Endothelial cell of umbilical vein (primary cell): ENCODE results near the gene DUOX2. TPM values are rescaled to one million over a fixed set of nuclear protein-coding genes. Genes with fewer than 3 reads are reported as not detected.

ENCODE experiments used
- BruUV-seq: library from RNA; stranded (reverse); fragments of 400-500 nt; replicated peaks from 2 replicates; lab custom pipeline; 2021; lab: Mats Ljungman, UMichigan
- CTCF ChIA-PET: fragments of 300-600, 350-600 bp; sonication (Branson Sonifier 250); formaldehyde crosslinking; loops from one replicate; lab custom pipeline; 2021; ENCODE audit warnings: antibody characterized with exemption, inconsistent platforms; lab: Charles Lee
- POLR2A ChIA-PET: fragments of 300-600, 350-600 bp; sonication (Branson Sonifier 250); formaldehyde crosslinking; loops from one replicate; lab custom pipeline; 2021; ENCODE audit warnings: antibody characterized with exemption, inconsistent platforms; lab: Charles Lee
- DNase-seq: peaks from one replicate; pipeline ENCODE4 v3.0.0-alpha.2; 2011; ENCODE audit warnings: low read depth, low spot score
- FAIRE-seq: peaks from 2 replicates; lab custom pipeline; 2011; peaks lifted over from hg19 to GRCh38; lab: Jason Lieb, UNC
- H2AFZ ChIP-seq: 2 replicates; pipeline ENCODE4 v1.6.0; 2012; ENCODE audit warnings: low read depth, low read length, control low read depth, inconsistent platforms
- H3K27ac ChIP-seq: 2 replicates; pipeline ENCODE4 v1.5.1; 2011; ENCODE audit warnings: low read depth, mild to moderate bottlenecking, control low read depth, low read length, moderate library complexity; ENCODE audit not compliant: insufficient read depth
- H3K27me3 ChIP-seq, 2 experiments: 2 replicates each; pipeline versions ENCODE4 v1.6.0 to v1.6.1; 2011; ENCODE audit warnings: low read length in 2 of 2, mixed read lengths in 1 of 2; ENCODE audit not compliant: control insufficient read depth in 2 of 2, insufficient read depth in 2 of 2
- H3K36me3 ChIP-seq, 2 experiments: 2 replicates in 1 of 2; 3 replicates in 1 of 2; pipeline ENCODE4 v1.5.1; 2011; ENCODE audit warnings: low read length in 2 of 2, mild to moderate bottlenecking in 1 of 2, moderate library complexity in 1 of 2; ENCODE audit not compliant: control insufficient read depth in 2 of 2, insufficient read depth in 2 of 2; ENCODE audit errors: extremely low read depth in 1 of 2
- H3K4me1 ChIP-seq: 3 replicates; pipeline ENCODE4 v1.5.1; 2011; ENCODE audit warnings: mild to moderate bottlenecking, low read length; ENCODE audit not compliant: control insufficient read depth, insufficient read depth; ENCODE audit errors: extremely low read depth
- H3K4me2 ChIP-seq: 2 replicates; pipeline ENCODE4 v1.6.1; 2011; ENCODE audit warnings: low read length, control low read depth, mixed read lengths; ENCODE audit not compliant: insufficient read depth
- H3K4me3 ChIP-seq, 3 experiments: fragments of 200-600 bp in 1 of 3; sonication (generic), shearing (Covaris generic) in 1 of 3; replicated peaks in 1 of 3; 2 replicates each; pipeline ENCODE4 v1.5.1; 2011 to 2016; ENCODE audit warnings: control low read depth in 3 of 3, low read length in 3 of 3, mild to moderate bottlenecking in 2 of 3, inconsistent platforms in 1 of 3, low read depth in 1 of 3, moderate library complexity in 1 of 3; ENCODE audit not compliant: insufficient read depth in 1 of 3
- H3K79me2 ChIP-seq: 2 replicates; pipeline ENCODE4 v1.6.0; 2012; ENCODE audit warnings: low read length, inconsistent platforms; ENCODE audit not compliant: control insufficient read depth, insufficient read depth
- H3K9ac ChIP-seq: replicated peaks from 2 replicates; pipeline ENCODE3; 2011; ENCODE audit warnings: low read length, control low read depth; ENCODE audit not compliant: insufficient read depth; ENCODE audit errors: extremely low read depth
- H3K9me1 ChIP-seq: replicated peaks from 3 replicates; pipeline ENCODE4 v1.6.0; 2011; ENCODE audit warnings: mild to moderate bottlenecking, low read length; ENCODE audit not compliant: control insufficient read depth, insufficient read depth; ENCODE audit errors: extremely low read depth
- H3K9me3 ChIP-seq: replicated peaks from 2 replicates; pipeline ENCODE4 v1.5.1; 2012; ENCODE audit warnings: low read length, inconsistent platforms; ENCODE audit not compliant: control insufficient read depth, insufficient read depth
- H4K20me1 ChIP-seq: replicated peaks from 2 replicates; pipeline ENCODE3; 2011; ENCODE audit warnings: mild to moderate bottlenecking, low read length; ENCODE audit not compliant: control insufficient read depth, insufficient read depth; ENCODE audit errors: extremely low read depth
- CTCF ChIP-seq, 2 donors: IDR thresholded peaks; 1 replicate in 1 of 2; 2 replicates in 1 of 2; pipeline ENCODE4 v1.5.1; 2011; ENCODE audit warnings: low read length in 2 of 2, mild to moderate bottlenecking in 2 of 2, moderate library complexity in 2 of 2, control low read depth in 1 of 2, inconsistent platforms in 1 of 2, low read depth in 1 of 2; ENCODE audit not compliant: insufficient read depth in 1 of 2; ENCODE audit errors: extremely low read depth in 1 of 2
- EZH2 ChIP-seq: IDR thresholded peaks from 2 replicates; pipeline ENCODE4 v1.6.1; 2012; ENCODE audit warnings: borderline replicate concordance, low read depth, mild to moderate bottlenecking, moderate library complexity, low read length, inconsistent platforms; ENCODE audit not compliant: severe bottlenecking
- FOS ChIP-seq: IDR thresholded peaks from 2 replicates; pipeline ENCODE4 v1.6.1; 2011; ENCODE audit warnings: mild to moderate bottlenecking, low read length, moderate library complexity, borderline replicate concordance; ENCODE audit not compliant: insufficient read depth
- GATA2 ChIP-seq: IDR thresholded peaks from 2 replicates; pipeline ENCODE4 v1.7.0; 2011; ENCODE audit warnings: low read depth, mild to moderate bottlenecking, moderate library complexity, mixed read lengths, low read length; ENCODE audit not compliant: insufficient read length, insufficient read depth
- JUN ChIP-seq: IDR thresholded peaks from 2 replicates; pipeline ENCODE4 v1.6.1; 2011; ENCODE audit warnings: borderline replicate concordance, low read depth; ENCODE audit not compliant: insufficient read length, insufficient read depth
- MAX ChIP-seq: IDR thresholded peaks from 2 replicates; pipeline ENCODE4 v1.6.1; 2011; ENCODE audit not compliant: insufficient read depth, insufficient read length
- MYC ChIP-seq: IDR thresholded peaks from one replicate; pipeline ENCODE4 v1.6.1; 2011; ENCODE audit warnings: mild to moderate bottlenecking, low read depth, low read length
- POLR2A ChIP-seq: IDR thresholded peaks from 2 replicates; pipeline ENCODE4 v1.6.1; 2012; ENCODE audit warnings: low read depth, mild to moderate bottlenecking, control low read depth, low read length
- POLR2AphosphoS5 ChIP-seq: IDR thresholded peaks from 2 replicates; pipeline ENCODE4 v1.6.1; 2012; ENCODE audit warnings: low read depth, mild to moderate bottlenecking, control low read depth, low read length, moderate library complexity; ENCODE audit not compliant: insufficient read depth
- dilution Hi-C: fragments of 300-500 bp; cut with MboI; formaldehyde crosslinking; loops from one replicate; pipeline ENCODE4 v1.15.0; 2019; ENCODE audit warnings: low sequenced_read_pairs; ENCODE audit not compliant: extremely low pct_ligation_motif_present
- intact Hi-C: fragments of 100-400 bp; cut with micrococcal nuclease; formaldehyde crosslinking; loops from one replicate; pipeline ENCODE4 v1.10.0; 2022
- polyA plus RNA-seq, 4 experiments: library from polyadenylated mRNA; depleted of rRNA in 3 of 4; stranded (reverse) in 3 of 4; unstranded in 1 of 4; fragments of >200 nt; gene quantifications; 2 replicates each; pipeline versions ENCODE4 v1.2.1 to v1.2.3, GENCODE V29; 2011 to 2012; ENCODE audit warnings: missing spikeins in 1 of 4
- total RNA-seq: library from RNA; stranded (reverse); gene quantifications from 2 replicates; pipeline ENCODE4 v1.2.3, GENCODE V29; 2021

Gene DUOX2
- total and polyA plus RNA-seq, 2 donors (not counting 3 experiments of a cell fraction or from before 2014, with no cell fraction given) = 0.01 TPM; not detected in 1

- H3K4me3 ChIP-seq = no peak overlapping the region
- dilution Hi-C loops = no loop called here
- ChIA-PET POLR2A (no interaction called here), CTCF (interaction anchor here (2.0 kb wide), 1 partner anchor 10 kb away, joined by 11 read pairs; no protein-coding TSS in a partner anchor)
- H3K27ac ChIP-seq = no peak overlapping the region
- TF ChIP-seq EZH2 = no peak
- TF ChIP-seq MYC = no peak
- TF ChIP-seq JUN = no peak
- TF ChIP-seq CTCF (IDR thresholded peaks at IDR 0.05; ENCODE audit: extremely low read depth in 1 of 2, insufficient read depth in 1 of 2, low read depth in 1 of 2, low read length in 2 of 2) = no peak
- TF ChIP-seq POLR2AphosphoS5 = no peak
- TF ChIP-seq FOS = no peak
- no peak for TF ChIP-seq POLR2A
- TF ChIP-seq MAX = no peak
- no peak for TF ChIP-seq GATA2
- H3K4me1 ChIP-seq = no peaks in the 10 kb centered on the region
- no peak overlapping the region for H2AFZ ChIP-seq
- no peak overlapping the region for H3K9ac ChIP-seq
- no peak for FAIRE-seq
- H3K36me3 ChIP-seq = no peaks in the 10 kb centered on the region
- no peak overlapping the region for H3K4me2 ChIP-seq
- no peaks in the 10 kb centered on the region for H3K9me1 ChIP-seq
- no peaks in the 10 kb centered on the region for H4K20me1 ChIP-seq
- H3K9me3 ChIP-seq = no peaks in the 10 kb centered on the region
- no peaks in the 10 kb centered on the region for H3K79me2 ChIP-seq
- intact Hi-C loops = no loop called here
- DNase-seq = no peak
- H3K27me3 ChIP-seq = peaks cover 32 to 43% of the 10 kb centered on the region in 2 experiments
- BruUV-seq = no TSS peak
These were observed 5.9 kb downstream of the DUOX2 start for GRCh38 chr15:45107941-45108630.
